GM21717 (cell line): Measurements from ENCODE around the gene FAF1.
"Not testable (repeated sequence)": the region's sequence is repeated elsewhere in the genome, so short reads cannot be mapped to it uniquely, and the experiment has no call there.

Source experiments
- ATAC-seq: cut with Tn5 transposase; IDR thresholded peaks from one replicate; pipeline ENCODE4 v1.9.1; 2021; ENCODE audit warnings: mild to moderate bottlenecking, moderate library complexity; ENCODE audit not compliant: unreplicated experiment

The FAF1 gene

DNA sequence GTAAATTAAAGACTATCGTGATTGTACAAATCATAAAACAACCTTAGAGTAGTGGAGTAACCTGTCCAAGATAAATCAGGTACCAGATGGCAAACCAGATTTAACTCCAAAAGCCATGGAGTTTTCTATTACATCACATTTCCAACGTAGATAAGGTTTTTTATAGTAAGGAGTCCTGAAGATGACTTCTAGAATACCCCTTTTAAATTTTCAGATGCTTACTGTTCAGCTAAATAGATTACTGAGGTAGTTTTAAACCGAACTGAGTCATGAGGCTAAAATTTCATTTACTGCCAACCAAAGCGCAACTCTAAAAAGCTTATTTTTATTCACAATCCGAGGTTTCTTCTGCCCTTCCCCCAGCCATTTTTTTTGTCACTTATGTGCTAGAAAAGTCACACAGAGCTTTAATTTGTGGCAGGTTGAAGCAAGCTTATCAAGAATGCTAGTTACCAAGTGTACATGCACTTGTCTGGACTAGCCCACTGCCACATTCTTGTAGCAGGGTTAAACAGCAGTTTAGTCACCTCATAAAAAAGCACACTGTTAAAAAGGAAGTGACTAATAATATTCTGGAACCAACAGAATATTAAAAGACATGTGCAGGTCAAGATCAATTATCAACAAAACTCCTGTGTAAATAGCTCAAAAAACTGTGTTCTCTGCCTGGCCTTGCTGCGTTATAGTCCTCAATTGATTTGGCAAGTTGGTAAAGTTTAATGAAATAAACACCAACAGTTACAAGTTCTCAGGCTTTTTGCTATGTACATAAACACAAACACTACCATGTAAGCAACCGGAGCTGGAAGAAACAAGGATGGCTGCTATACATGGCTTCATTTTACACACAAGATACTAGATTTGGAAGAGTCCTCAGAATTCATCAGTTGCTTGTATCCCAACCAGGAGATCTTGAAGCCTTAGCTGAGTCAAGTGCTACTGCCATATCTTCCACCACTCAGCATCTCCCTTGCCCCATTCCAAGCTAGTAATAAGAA, 356.5 kb downstream of the FAF1 start:
- ATAC-seq, result no peak

DNA sequence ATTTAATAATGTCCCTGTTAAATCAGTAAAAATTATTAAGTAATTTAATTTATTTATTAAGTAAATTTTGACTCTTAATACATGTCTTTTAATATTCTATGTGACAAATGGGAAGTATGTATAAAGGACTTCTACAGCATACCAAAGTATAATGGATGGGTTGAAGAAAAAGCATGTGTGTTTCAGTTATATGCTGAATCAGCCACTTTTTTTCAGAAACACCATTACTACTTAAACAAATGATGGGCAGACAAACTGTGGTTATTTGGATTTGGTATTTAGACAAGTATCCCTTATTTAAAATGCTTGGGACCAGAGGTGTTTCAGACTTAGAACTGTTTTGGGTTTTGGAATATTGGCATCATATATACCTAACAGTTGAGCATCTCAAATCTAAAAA, 360.5 kb downstream of the FAF1 start:
- no peak for ATAC-seq

DNA sequence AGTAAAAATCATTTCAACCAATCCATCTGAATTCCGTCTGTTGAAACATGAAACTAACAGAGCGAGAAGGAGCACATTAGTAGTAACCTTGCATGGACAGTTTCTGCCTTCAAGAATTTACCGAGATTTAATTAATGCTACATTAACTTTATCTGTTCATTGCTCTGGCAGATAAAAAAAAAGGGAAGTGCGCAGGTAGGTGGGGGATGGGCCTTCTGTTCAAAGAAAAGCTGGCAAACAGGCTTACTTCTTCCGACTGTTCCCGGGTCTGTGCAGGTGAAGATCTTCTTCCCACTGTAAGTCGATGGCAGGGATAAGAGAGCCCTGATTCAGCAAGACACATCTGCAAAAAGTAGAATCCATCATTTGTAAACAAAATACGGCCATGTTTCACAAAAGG, 364.2 kb downstream of the FAF1 start:
- no peak for ATAC-seq

DNA sequence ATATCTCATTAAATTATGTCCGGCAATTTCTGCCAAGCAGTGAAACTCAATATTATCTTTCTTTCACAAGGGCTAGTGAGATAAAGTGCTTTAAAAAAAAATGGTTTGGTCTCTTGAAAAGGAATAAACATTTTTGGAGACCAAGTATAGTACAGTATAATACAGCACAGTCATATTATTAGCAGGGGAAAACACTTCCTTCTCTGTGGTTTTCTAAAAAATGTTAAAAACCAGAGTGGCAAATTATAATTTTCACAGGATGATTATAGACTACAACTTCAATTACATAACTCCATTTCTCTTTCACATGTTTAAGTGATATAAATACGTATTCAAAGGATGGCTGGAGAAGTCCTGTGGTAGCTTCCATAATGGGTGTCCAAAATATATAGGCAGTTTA, 366.6 kb downstream of the FAF1 start:
- ATAC-seq, result no peak

DNA sequence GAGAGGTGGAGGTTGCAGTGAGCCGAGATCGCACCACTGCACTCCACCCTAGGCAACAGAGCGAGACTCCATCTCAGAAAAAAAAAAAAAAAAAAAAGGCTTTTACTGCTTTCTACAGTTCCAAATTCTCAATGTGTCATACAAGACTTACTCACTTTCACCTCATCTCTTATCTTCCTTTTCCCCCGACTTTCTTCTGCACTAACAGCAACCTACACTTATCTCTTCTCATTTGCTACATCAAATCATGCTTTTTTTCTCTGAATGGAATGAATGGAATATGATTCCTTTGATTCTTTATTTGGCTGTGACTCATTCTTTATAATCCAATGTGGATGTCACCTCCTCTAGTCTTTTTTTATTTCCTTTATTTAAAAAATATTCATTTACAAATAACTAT, 368.5 kb downstream of the FAF1 start:
- ATAC-seq, result no peak

DNA sequence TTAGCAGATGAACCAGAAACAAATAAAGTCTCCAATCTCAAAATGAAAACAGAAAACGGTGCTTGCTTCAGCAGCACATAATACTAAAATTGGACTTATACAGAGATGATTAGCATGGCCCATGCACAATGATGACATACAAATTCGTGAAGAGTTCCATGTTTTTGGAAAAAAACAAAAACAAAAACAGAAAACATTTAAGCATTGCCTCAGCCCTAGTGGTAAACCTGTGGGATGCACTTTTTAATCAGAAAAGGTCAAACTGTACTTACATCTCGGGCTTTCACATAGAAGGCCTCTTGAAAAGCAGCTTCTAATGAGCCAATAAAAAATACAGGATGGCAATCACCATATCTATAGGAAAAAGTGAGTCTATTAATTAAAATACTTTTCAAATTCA, 377.7 kb downstream of the FAF1 start:
- no peak for ATAC-seq

DNA sequence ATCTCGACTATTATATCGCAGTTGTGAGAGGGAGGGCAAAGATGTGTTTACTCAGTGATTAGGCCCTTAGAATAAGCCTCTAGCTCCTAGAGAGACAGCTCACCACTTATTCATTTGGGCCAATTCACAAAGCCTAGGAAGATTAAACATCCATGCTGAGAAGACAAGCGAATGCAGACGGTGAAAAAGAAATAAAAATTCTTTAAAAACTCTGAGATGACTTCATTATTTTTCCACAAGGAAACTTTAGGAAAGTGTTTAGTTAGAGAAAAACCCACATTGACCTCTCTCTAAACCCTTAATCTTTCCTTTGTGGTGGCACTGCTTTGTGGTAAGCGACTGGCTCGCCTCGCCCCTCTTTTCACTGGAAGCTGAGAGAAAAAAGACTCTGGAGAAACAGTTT, 390.0 kb downstream of the FAF1 start:
- ATAC-seq, result no peak

DNA sequence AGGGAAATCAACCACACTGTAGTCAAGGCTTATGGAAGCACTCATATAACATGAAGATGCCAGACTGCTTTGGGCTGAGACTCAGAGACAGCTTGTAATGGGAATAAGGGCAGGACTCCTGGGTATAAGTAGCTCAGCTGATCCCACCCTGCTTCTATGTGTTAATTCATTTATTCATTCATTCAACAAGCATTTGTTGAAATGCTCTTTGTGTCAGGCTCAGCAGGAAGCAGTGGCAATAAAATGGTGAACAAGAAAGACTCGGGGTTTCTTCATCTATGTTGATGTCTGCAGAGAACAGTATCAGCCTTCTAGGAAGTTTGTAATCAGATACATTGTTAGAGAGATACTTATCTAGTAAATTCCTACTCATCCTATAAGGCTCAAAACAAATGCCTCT, 391.3 kb downstream of the FAF1 start:
- ATAC-seq, result no peak

DNA sequence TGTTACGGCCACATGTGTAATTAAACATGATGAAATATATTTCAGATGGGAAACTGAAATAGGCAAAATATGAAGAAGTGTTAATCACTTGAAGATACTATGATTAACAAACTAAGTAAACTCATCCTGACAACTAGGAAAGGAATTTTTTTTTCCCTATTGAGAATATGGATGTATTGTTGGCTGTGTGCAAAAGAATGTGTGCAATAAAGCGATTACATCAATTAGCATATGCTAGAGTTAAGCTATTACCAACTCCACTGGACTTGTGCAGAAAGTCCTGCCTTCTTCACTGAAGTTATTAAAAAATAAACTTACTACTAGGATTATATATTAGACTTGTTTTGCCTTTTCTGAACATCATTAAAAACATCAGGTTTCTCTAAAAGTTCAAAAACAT, 393.7 kb downstream of the FAF1 start:
- ATAC-seq, result no peak

DNA sequence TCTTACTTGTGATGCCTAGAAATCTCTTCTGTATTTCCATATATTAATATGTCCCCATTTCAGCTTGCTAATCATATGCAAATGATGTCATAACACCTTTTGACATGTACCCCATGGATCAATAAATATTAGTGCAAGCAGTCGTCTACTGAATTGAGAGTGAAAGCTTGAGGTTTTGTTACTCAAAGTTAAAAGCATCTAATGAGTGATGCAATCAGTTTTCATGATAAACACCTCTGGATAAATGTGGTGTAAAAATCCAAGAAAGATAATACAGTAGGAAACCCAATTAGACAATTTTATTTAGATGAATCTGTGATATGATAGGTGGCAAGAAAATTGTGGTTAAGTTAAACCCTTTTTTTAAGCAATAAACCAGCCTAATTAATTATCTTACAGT, 395.6 kb downstream of the FAF1 start:
- no peak for ATAC-seq

DNA sequence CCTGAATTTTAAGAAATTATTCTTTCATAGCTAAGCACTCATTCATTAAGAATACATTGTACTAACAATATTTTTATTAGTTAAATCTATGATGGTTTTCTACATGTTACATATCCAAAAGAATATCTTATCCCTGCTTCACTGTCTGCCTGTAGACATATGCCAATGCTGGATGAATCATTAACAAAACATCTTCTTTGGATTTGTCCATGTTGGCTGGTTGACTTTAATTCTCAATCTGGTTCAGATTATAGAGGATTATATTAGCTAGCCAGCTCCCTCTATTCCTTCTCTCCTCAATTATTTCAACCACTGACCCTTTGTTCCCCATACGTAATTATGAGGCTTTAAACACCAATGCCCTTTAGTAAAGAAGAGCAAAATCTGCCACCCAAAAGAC, 398.0 kb downstream of the FAF1 start:
- no peak for ATAC-seq

DNA sequence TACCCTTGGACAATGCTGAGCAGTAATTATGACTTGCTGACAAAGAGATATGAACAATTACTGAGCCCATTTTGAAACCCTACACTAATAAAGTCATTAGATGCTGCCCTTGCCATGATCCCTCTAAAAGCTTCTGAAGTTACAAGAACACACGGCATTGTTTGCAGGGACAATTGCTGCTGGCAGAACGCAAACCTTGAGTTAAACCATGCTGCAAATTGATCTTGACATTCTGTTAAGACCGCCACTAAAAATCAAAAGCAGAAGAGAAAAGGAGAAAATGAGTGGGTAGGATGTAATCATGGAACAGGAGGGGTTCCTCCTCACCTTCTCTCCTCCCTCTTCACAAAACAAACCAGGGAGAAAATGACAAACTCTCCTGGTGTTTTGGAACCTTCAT, 400.6 kb downstream of the FAF1 start:
- no peak for ATAC-seq

DNA sequence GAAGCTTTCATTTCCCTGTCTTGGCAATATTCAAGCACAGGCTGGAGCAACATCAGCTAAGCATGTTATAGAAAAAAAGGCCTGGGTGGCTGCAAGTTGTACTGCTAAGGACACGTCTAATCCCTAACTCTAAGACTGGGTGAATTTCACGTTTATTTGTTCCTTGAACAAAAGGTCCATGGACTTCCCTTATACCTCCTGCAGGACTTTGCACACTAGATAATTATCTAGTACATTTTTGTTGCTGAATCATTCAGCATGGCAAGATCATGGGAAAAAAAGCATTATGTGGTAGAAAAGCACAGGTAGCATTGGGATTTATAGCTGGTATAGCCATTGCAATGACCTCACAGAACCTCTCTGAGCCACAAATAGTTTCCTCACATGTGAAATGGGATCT, 406.1 kb downstream of the FAF1 start:
- no peak for ATAC-seq

DNA sequence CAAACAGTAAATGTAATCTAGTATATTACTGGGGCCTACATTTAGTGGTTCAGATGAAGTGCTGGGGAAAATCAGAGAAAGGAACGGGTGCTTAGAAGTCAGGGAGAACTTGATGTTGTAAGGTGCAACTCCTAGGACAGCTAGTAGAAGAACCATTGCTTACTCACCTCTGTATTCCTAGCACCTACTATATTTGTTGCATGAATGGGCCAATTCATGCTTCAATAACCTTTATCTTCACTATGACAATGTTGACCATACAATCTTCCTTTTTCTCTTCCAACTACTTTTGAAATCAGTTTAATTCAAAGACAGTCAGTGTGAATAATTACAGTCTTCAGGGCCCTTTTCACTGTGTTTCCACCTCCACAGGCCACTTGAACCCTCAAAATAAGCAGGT, 411.8 kb downstream of the FAF1 start:
- ATAC-seq, result no peak

DNA sequence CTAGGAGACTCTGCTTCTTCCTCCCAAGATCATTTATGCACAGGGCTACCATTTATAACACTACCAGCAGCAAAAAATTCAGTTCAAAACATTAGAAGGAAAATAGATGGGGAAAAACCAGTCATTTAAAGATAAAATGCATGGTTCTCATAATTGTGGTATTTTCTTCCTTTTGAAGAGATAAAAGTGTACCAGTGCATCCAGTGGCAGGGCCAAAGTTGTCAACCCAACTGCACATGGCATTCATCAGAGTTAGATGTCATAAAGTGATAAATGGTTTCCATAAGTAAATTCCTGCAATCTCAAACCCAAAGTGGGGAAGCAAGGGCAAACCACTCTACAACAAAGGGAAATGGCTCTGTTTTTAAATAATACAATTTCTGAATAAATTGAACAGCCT, 417.7 kb downstream of the FAF1 start:
- no peak for ATAC-seq

DNA sequence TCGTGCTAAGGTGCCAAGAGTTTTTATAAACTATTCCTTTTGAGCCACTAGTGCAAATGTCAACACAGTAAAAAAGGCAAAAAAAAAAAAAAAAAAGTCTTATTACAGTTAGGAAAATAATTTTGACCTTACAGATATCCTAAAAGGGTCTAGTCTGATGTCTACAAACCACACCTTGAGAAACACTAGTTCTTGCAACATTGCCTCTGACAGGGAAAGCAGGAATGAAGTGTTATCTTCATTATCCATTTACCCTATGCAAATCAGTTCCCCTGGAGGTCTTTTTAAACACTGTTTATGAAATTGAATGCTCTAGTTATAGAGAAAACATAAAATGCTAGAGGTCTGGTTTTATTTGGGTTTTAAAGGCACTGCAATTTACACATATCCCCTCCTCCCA, 421.6 kb downstream of the FAF1 start:
- ATAC-seq, result no peak

DNA sequence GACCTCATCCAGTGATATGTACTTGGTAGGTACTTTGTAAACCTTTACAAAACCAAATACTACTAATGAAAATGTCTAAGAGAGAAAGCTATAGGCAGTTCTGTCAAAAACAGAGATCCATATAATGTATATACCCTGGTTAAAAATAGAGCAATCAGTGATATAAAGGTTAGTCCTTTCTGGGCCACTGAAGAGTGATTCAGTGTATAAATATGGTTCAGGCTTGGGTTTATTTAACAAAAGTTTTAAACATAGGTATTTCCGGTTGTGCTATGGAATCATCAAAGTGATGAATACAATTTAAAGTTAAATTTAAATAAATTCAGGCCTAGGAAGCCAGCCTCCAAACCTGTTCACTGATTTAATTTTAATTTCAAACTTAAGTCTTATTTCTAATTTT, 428.5 kb downstream of the FAF1 start:
- no peak for ATAC-seq

DNA sequence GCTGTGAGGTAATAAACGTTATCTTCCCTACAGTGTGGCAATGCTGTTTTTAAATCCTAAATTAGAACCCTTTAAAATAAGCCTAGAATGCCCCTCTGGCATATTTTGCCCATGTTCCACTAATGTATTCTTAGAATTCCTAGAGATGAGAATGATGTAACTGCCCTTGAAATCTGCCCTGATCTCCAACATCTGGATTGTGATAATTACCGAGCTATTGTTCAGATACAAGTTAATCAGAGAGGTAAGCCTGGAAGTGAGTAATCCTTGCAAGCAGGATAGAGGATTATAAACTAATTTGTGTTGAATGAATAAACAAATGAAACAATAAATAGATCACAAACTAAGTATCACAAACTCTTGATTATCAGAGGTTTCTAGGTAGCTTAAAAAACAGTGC, 429.0 kb downstream of the FAF1 start:
- no peak for ATAC-seq

DNA sequence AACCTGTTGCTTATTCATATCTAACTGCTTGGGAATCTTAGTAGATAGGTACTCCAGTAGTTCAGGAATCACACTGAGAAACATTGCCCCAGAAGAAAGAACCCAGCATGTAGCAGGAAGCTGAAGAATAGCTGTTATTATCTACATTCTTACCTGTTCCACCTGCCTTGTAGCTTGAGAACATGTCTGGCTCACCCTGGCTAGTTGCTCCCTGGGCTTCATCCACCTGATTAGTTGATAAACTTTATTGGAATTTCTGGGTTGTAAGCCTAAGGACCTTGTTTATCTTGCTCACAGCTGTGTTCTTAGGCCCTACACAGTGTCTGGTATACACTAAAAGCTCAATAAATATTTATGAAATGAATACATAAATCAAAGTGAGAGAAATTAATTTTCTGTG, 430.6 kb downstream of the FAF1 start:
- no peak for ATAC-seq

DNA sequence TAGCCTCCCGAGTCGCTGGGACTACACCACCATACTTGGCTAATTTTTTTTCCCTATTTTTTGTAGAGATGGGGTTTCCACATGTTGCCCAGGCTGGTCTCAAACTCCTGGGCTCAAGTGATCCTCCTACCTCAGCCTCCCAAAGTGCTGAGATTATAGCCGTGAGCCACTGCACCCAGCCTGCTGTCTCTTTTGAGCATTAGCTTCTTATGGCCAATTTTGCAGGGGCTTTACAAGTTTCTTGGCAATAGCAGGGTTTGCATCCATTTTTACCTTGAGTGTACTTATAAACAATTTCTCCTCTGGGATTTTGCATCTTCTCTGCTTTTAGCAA, 432.1 kb downstream of the FAF1 start:
- ATAC-seq, result not testable (repeated sequence)

DNA sequence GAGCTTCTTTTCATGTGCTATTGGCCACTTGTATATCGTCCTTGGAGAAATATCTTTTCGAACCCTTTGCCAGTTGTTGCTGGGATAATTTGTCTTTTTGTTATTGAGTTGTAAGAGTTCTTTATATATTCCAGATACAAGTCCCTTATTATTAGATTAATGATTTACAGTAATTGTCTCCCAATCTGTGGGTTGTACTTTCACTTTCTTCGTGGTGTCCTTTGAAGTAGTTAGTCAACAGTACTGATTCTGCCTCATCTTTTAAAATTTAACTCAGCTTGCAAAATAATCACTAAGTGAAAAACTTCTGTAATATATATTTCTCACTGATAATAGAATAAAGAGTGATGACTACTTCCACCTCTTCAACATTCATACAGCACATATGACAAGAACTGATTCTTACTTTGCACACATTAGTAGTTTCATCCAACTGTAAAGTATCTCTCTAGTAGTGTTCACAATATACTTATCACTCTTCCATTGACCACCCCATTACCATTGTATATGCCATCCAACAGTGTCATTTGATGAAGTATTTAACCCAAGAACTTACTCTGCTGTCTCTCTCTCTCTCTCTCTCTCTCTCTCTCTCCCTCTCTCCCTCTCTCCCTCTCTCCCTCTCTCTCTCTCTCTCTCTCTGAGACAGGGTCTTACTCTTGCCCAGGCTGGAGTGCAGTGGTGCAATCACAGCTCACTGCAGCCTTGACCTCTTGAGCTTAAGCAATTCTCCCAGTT, 432.6 kb downstream of the FAF1 start:
- no peak for ATAC-seq

DNA sequence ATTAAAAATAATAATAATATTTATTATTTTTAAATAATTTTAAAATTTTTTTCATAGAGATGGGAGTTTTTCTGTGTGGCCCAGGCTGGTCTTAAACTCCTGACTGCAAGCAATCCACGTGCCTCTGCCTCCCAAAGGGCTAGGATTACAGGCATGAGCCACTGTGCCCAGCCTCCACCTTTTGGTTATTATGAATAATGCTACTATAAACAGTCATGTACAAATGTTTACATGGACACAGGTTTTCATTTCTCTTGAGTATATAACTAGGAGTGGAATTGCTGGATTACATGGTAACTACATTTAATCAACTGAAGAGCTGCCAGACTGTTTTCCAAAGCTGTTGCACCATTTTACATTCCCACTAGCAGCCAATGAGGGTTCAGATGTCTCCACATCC, 433.6 kb downstream of the FAF1 start:
- no peak for ATAC-seq
